ENCODE data around the gene TFDP1.

DNA sequence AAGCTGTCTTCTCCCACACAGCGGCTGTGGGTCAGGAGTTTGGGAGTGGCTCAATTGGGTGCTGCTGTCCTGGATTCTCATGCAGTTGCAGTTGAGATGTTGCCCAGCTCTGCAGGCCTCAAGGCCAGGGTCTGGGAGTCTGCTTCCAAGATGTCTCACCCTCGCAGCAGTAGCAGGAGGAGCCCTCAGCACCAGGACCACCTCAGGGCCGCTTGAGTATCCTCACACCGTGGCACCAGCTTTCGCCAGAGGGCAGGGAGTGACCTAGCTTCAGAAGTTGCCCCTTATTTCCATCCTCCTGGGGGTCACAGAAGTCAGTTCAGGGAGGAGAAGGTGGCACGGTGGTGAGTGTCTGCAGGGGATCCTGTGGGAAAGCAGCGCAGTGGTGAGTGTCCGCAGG is 20.9 kb downstream of the TFDP1 start:
- TF ChIP-seq, protein P1, sequence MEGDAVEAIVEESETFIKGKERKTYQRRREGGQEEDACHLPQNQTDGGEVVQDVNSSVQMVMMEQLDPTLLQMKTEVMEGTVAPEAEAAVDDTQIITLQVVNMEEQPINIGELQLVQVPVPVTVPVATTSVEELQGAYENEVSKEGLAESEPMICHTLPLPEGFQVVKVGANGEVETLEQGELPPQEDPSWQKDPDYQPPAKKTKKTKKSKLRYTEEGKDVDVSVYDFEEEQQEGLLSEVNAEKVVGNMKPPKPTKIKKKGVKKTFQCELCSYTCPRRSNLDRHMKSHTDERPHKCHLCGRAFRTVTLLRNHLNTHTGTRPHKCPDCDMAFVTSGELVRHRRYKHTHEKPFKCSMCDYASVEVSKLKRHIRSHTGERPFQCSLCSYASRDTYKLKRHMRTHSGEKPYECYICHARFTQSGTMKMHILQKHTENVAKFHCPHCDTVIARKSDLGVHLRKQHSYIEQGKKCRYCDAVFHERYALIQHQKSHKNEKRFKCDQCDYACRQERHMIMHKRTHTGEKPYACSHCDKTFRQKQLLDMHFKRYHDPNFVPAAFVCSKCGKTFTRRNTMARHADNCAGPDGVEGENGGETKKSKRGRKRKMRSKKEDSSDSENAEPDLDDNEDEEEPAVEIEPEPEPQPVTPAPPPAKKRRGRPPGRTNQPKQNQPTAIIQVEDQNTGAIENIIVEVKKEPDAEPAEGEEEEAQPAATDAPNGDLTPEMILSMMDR (IDR thresholded peaks at IDR 0.05; ENCODE audit: low read length): no peak
- no peak for TF ChIP-seq EZH2 (IDR thresholded peaks at IDR 0.05; ENCODE audit: borderline replicate concordance, low read length)
